GM12891 (cell line): ENCODE results near the gene KIF14.

ENCODE experiments used
- POLR2A ChIP-seq: IDR thresholded peaks from 2 replicates; pipeline ENCODE4 v1.6.1; 2011; ENCODE audit warnings: low read depth, low read length, control low read depth
- POLR2AphosphoS5 ChIP-seq: IDR thresholded peaks from 2 replicates; pipeline ENCODE4 v1.6.1; 2011; ENCODE audit warnings: low read depth, low read length, control low read depth
- POU2F2 ChIP-seq: IDR thresholded peaks from 2 replicates; pipeline ENCODE4 v1.6.1; 2011; ENCODE audit warnings: low read depth, mild to moderate bottlenecking, control low read depth, low read length, moderate library complexity
- SPI1 ChIP-seq: IDR thresholded peaks from 2 replicates; pipeline ENCODE4 v1.6.1; 2011; ENCODE audit warnings: low read depth, low read length, control low read depth

- no peak for TF ChIP-seq POU2F2
- TF ChIP-seq POLR2A, result no peak
- TF ChIP-seq POLR2AphosphoS5, result no peak
- TF ChIP-seq SPI1, result no peak
Observed at GRCh38 chr1:200526709-200527612, 93.6 kb downstream of the KIF14 start.
